Activated naive CD8-positive, alpha-beta T cell (primary cell): ENCODE results near the gene PI4KA.
"Not testable (repeated sequence)": the region's sequence is repeated elsewhere in the genome, so short reads cannot be mapped to it uniquely, and the experiment has no call there.

ENCODE experiments used
- H3K27ac Mint-ChIP-seq: one replicate; pipeline ENCODE4 v1.8.0; 2021; ENCODE audit warnings: mixed read lengths
- H3K27me3 Mint-ChIP-seq: one replicate; pipeline ENCODE4 v1.8.0; 2021; ENCODE audit warnings: mixed read lengths
- H3K36me3 Mint-ChIP-seq: one replicate; pipeline ENCODE4 v1.8.0; 2021; ENCODE audit warnings: mixed read lengths
- H3K4me1 Mint-ChIP-seq: one replicate; pipeline ENCODE4 v1.8.0; 2021; ENCODE audit warnings: low read depth, mixed read lengths
- H3K4me3 Mint-ChIP-seq: one replicate; pipeline ENCODE4 v1.8.0; 2021; ENCODE audit warnings: mild to moderate bottlenecking, mixed read lengths
- H3K9me3 Mint-ChIP-seq: one replicate; pipeline ENCODE4 v1.8.0; 2021; ENCODE audit warnings: low read depth, mixed read lengths

The PI4KA gene

DNA sequence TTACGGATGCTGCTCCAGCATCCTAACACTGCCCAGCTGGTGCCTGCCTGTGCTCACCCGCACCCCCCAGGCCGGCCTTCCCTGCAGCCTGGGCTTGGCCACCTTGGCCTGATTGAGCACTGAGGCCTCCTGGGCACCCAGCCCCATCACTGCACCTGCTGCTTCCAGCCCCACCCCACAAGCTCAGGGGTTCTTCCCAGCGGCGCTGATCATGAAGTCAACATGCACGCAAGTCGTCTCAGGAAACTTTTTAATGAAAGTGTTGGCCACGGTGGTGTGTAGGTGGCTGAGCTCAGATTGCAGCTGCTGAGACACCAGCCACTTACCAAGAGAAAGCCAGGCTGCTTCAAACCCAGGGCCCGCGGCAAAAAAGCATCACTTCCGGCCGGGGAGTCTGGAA is 163.4 kb downstream of the PI4KA start:
- H3K27me3 Mint-ChIP-seq, H3K27ac Mint-ChIP-seq, H3K9me3 Mint-ChIP-seq, H3K36me3 Mint-ChIP-seq, H3K4me3 Mint-ChIP-seq, H3K4me1 Mint-ChIP-seq: not testable (repeated sequence)

DNA sequence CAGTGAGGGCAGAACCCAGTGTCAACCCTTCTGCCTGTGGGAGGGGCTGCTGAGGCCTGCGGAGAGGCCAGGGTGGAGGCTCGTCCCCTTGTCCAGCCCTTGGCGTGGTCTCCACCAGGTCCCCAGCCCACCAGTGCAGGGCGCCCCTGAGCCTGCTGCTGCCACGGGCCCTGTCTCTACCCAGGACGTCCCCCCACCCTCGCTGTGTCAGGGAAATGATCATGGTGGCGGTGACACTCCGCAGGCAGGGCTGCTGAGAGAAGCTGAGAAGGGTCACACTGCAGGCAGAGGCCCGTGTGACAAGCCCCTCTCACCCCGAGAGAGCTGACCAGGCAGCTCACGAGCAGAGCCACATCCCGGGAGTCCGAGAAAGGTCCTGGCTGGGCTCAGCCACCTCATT is 164.4 kb downstream of the PI4KA start:
- not testable (repeated sequence) for H3K27me3 Mint-ChIP-seq, H3K4me3 Mint-ChIP-seq, H3K36me3 Mint-ChIP-seq, H3K4me1 Mint-ChIP-seq, H3K9me3 Mint-ChIP-seq, H3K27ac Mint-ChIP-seq

DNA sequence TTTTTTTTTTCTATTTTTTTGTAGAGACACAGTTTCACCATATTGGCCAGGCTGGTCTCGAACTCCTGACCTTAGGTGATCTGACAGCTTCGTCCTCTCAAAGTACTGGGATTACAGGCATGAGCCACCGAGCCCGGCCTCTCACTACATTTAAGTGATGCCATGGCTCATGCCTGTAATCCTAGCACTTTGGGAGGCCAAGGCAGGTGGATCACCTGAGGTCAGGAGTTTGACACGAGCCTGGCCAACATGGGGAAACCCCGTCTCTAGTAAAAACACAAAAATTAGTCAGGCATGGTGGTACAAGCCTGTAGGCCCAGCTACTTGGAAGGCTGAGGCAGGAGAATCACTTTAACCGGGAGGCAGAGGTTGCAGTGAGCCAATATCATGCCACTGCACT is 165.7 kb downstream of the PI4KA start:
- not testable (repeated sequence) for H3K4me1 Mint-ChIP-seq, H3K9me3 Mint-ChIP-seq, H3K27ac Mint-ChIP-seq, H3K36me3 Mint-ChIP-seq, H3K27me3 Mint-ChIP-seq, H3K4me3 Mint-ChIP-seq

DNA sequence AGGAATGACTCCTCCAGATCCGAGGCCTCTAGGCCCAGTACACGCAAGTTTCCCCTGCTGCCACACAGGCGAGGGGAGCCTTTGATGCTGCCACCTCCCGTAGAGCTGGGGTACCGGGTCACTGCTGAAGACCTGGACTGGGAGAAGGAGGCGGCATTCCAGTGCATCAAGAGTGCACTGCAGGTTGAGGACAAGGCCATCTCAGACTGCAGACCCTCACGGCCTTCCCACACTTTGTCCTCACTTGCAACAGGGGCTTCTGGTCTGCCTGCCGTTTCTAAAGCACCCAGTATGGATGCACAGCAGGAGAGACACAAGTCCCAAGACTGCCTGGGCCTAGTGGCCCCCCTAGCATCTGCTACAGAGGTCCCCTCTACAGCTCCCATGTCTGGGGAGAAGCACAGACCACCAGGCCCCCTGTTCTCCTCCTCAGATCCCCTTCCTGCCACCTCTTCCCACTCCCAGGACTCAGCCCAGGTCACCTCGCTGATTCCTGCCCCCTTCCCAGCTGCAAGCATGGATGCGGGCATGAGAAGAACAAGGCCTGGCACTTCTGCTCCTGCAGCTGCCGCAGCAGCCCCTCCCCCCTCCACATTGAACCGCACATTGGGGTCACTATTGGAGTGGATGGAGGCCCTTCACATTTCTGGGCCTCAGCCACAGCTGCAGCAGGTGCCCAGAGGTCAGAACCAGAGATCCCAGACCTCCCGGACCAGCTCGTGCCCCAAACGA is 167.9 kb downstream of the PI4KA start:
- not testable (repeated sequence) for H3K4me3 Mint-ChIP-seq, H3K4me1 Mint-ChIP-seq, H3K27me3 Mint-ChIP-seq, H3K27ac Mint-ChIP-seq, H3K9me3 Mint-ChIP-seq, H3K36me3 Mint-ChIP-seq

DNA sequence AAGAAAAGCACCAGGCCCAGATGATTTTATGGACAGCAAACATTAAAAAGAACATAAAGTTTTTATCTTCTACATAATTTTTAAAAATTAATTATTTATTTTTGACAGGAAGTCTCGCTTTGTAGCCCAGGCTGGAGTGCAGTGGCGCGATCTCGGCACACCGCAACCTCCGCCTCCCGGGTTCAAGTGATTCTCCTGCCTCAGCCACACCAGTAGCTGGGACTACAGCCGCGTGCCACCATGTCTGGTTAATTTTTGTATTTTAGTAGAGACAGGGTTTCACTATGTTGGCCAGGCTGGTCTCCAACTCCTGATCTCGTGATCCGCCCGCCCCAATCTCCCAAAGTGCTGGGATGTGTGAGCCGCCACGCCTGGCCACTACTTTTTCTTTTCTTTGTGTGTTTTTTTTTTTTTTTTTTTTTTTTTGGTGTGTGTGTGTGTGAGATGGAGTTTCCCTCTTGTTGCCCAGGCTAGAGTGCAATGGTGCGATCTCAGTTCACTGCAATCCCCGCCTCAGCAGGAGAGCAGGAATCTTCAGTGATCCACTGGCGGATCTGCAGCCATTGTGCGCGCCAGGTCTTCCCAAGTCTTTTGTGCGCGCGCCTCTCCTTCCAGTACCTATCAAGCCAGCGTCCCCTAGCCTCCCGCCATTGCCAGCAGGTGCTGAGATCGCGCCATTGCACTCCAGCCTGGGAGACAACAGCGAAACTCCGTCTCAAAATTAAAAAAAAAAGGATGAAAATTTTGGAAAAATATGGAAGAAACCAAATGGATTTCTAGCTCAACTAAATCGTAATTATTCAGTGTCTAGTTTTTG is 171.0 kb downstream of the PI4KA start:
- not testable (repeated sequence) for H3K36me3 Mint-ChIP-seq, H3K27me3 Mint-ChIP-seq, H3K27ac Mint-ChIP-seq, H3K9me3 Mint-ChIP-seq, H3K4me3 Mint-ChIP-seq, H3K4me1 Mint-ChIP-seq

DNA sequence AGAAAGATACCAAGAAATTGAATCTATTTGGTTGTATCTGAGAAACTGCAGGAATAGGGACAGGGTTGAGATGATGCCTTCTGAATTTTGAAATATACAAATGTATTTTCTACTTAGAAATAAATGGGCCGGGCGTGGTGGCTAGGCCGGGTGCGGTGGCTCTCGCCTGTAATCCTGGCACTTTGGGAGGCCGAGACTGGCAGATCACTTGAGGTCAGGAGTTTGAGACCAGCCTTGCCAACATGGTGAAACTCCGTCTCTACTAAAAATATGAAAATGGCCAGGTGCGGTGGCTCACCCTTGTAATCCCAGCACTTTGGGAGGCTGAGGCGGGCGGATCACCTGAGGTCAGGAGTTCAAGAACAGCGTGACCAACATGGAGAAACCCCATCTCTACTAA is 172.8 kb downstream of the PI4KA start:
- not testable (repeated sequence) for H3K27ac Mint-ChIP-seq, H3K27me3 Mint-ChIP-seq, H3K36me3 Mint-ChIP-seq, H3K4me1 Mint-ChIP-seq, H3K4me3 Mint-ChIP-seq, H3K9me3 Mint-ChIP-seq

DNA sequence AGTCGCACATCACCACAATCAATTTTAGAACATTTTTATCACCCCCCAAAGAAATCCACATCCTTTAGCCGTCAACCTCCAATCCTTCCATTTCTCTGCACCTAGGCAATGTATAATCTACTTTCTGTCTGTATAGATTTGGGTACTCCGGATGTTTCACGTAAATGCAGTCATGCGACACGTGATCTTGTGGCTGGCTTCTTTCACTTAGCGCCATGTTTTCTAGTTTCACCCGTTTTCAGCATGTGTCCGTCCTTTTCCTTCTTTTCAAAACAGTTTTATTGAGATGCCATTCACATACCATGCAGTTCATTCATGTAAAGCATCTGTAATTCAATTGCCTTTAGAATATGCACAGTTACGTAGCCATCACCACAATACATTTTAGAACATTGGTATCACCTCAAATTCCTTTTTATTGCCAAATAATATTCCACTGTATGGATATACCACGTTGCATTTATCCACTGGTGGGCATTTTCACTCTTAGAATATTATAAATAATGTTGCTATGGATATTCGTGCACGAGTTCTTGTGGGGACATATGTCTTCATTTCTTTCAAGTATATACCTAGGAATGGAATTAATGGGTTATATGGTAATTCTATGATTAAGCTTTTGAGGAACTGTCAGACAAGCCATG is 179.7 kb downstream of the PI4KA start:
- H3K9me3 Mint-ChIP-seq, H3K27ac Mint-ChIP-seq, H3K4me1 Mint-ChIP-seq, H3K36me3 Mint-ChIP-seq, H3K4me3 Mint-ChIP-seq: not testable (repeated sequence)
- peaks cover 17% of the 10 kb centered on the region for H3K27me3 Mint-ChIP-seq

DNA sequence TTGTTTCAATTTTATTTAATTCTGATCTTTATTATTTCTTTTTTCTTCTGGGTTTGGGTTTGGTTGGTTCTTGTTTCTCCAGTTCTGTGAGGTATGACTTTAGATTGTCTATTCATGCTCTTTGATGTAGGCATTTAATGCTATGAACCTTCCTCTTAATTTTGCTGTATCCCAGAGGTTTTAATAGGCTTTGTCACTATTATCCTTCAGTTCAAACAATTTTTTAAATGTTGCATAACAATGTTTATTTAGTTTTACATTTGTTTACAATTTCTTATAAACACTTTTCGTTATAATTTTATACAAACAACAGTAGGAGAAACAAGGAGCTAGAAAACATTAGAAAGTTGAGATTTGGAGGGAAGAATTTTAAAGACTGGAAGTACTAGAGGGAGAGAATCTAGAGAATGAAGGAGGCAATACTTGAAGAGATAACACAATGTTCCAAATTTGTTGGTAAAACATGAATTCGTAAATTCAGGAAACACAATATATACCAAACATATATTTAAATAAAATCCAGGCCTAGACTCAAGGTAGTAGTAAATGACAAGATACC is 180.8 kb downstream of the PI4KA start:
- Mint-ChIP-seq H3K4me3 (no peak overlapping the region), H3K27me3 (peaks cover 17% of the 10 kb centered on the region), H3K36me3 (peaks cover 4% of the 10 kb centered on the region), H3K4me1 (no peaks in the 10 kb centered on the region), H3K27ac (no peak overlapping the region), H3K9me3 (no peaks in the 10 kb centered on the region)

DNA sequence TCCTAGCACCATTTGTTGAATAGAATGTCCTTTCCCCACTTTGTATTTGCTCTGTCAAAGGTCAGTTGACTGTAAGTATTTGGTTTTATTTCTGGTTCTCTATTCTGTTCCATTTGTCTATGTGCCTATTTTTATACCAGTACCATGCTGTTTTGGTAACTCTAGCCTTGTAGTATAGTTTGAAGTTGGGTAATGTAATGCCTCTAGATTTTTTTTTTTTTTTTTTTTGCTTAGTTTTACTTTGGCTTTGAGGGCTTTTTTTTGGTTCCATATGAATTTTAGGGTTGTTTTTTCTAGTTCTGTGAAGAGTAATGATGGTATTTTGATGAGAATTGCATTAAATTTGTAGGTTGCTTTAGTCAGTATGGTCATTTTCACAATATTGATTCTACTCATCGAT is 183.0 kb downstream of the PI4KA start:
- not testable (repeated sequence) for H3K9me3 Mint-ChIP-seq, H3K27ac Mint-ChIP-seq, H3K36me3 Mint-ChIP-seq, H3K4me1 Mint-ChIP-seq, H3K4me3 Mint-ChIP-seq
- peaks cover 17% of the 10 kb centered on the region for H3K27me3 Mint-ChIP-seq

DNA sequence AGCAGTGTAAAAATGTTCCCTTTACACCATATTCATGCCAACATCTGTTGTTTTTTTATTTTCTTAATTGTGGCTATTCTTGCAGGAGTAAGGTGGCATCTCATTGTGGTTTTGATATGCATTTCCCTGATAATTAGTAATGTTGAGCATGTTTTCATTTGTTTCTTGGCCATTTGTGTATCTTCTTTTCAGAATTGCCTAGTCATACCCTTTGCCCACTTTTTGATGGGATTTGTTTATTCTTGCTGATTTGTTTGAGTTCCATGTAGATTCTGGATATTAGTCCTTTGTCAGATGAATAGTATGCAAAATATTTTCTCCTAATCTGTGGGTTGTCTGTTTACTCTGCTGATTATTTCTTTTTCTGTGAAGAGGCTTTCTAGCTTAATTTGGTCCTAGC is 183.6 kb downstream of the PI4KA start:
- Mint-ChIP-seq H3K4me1 (peaks cover 3% of the 10 kb centered on the region), H3K27me3 (peaks cover 17% of the 10 kb centered on the region), H3K9me3 (no peaks in the 10 kb centered on the region)

DNA sequence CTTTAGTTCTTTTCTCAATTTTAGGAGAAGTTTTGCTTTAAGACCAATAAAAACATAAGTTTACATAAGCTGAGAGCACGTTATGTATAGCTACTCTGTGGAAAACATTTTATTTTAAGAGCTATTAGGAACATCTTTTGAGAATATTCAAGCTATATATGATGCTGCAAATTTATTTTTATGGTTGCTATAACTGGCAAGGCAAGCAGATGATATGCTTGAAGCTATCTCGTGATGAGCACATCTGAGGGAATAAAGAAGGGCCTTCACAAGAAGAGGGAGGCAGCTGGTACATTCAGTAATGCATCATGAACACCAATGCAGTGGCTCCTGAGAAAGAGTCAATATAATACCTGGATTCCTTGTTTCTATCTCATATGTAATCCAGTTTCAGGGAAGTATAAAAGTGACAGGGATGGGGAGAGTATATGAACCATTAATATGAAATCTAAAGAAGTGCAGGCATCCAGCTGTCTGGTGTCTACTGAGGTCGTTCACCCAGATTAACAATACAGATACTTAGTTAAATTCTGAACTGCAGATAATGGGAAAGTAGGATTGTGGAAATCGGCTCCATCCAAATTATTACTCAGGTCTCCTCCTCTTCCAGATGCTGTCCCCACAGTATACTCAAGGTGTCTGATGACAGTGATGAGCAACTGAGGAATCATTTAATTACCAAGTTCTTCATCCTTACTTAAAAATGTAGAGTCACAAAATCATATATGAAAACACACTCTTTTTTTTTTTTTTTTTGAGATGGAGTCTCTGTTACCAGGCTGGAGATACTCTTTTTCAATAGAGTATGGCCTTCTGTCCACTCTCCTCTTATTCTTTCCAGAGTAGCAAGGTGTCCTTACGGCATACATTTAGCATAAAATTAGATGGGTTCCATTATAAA is 185.1 kb downstream of the PI4KA start:
- Mint-ChIP-seq H3K4me3 (no peak overlapping the region), H3K36me3 (no peaks in the 10 kb centered on the region), H3K9me3 (no peaks in the 10 kb centered on the region), H3K4me1 (peaks cover 3% of the 10 kb centered on the region), H3K27me3 (peaks cover 12% of the 10 kb centered on the region), H3K27ac (no peak overlapping the region)

More for the DNA sequence above, 183.6 kb downstream of the PI4KA start:
- H3K36me3 Mint-ChIP-seq, result peaks cover 4% of the 10 kb centered on the region
- no peak overlapping the region for H3K4me3 Mint-ChIP-seq
- H3K27ac Mint-ChIP-seq, result no peak overlapping the region

DNA sequence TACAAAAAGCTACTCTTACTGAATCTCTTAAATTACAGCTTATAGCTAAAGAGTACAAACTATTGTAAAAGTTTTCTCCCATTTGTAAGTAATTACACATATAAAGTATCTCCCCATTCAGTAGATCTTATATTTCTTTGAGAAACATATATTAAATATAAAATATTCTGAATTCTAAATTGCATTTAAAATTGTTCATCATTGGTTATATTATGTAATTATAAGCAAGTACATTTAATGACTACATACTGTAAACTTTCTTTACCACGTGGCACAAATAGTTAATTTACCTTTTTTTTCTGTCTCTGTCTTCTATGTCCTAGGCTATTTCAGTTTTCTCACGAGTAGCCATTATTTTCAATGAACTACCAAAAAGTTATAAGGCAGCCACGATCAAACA is 185.9 kb downstream of the PI4KA start:
- Mint-ChIP-seq H3K9me3 (no peaks in the 10 kb centered on the region), H3K27me3 (peaks cover 12% of the 10 kb centered on the region), H3K4me3 (no peak overlapping the region), H3K36me3 (no peaks in the 10 kb centered on the region), H3K4me1 (peaks cover 3% of the 10 kb centered on the region), H3K27ac (no peak overlapping the region)

DNA sequence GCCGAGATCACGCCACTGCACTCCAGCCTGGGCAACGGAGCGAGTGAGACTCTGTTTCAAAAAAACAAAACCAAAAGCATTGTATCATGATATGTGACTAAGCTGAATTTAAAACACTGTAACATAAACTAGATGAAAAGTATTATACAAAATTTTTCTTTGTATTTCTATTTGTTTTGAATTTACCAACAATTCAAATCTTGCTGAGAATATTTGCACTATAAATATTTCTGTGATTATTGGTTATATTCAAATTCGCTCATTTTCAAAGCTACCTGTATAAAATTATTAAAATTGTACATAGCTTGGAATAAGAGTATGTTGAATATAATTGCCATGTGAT is 186.6 kb downstream of the PI4KA start:
- Mint-ChIP-seq H3K9me3 (no peaks in the 10 kb centered on the region), H3K4me1 (peaks cover 3% of the 10 kb centered on the region), H3K4me3 (no peak overlapping the region), H3K27ac (no peak overlapping the region), H3K36me3 (no peaks in the 10 kb centered on the region), H3K27me3 (peaks cover 12% of the 10 kb centered on the region)

DNA sequence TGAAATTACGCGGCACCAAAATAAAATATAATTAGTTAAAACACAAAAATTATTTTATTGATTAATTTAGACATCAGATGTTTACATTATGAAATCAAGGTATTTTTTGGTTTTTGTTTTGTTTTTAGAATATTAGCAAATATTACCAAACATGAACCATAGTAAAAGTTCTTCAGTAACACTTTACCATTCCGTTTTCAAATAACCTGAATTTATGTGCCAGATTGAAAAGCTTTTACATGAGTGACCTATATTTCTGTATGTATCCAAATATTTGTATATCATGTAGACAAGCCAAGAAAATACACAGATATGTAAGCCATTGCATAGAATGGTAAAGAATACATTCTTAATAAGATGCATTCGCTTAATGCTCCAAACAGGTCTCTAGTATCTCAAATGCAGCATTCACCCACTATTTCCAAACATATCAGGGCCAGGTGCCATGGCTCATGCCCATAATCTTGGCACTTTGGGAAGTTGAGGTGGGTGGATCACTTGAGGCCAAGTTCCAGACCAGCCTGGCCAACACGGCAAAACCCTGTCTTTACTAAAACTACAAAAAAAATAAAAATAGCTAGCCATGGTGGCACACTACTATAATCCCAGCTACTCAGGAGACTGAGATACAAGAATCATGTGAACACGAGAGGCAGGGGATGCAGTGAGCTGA is 187.1 kb downstream of the PI4KA start:
- peaks cover 10% of the 10 kb centered on the region for H3K27me3 Mint-ChIP-seq
- no peaks in the 10 kb centered on the region for H3K9me3 Mint-ChIP-seq
- H3K4me3 Mint-ChIP-seq, result peak overlapping the region; percentile 47
- H3K4me1 Mint-ChIP-seq, result peaks cover 3% of the 10 kb centered on the region
- no peaks in the 10 kb centered on the region for H3K36me3 Mint-ChIP-seq
- no peak overlapping the region for H3K27ac Mint-ChIP-seq
